GM12878 (cell line): ENCODE data around the gene SREK1. TPM values are rescaled to one million over a fixed set of nuclear protein-coding genes. Genes with fewer than 3 reads are reported as not detected.

Experiments
- ATAC-seq: fragments of 200-7000 bp; cut with Tn5 transposase; 3 replicates; pipeline ENCODE4 v1.9.1; 2020; ENCODE audit warnings: mild to moderate bottlenecking, moderate library complexity
- BruUV-seq: library from RNA; stranded (reverse); fragments of 400-500 nt; replicated peaks from 2 replicates; lab custom pipeline; 2021; lab: Mats Ljungman, UMichigan
- CTCF ChIA-PET: fragments of 300-600 bp; sonication (Branson Sonifier 250); formaldehyde crosslinking; extraction: SDS; loops from one replicate; lab custom pipeline; 2021; ENCODE audit warnings: inconsistent platforms; lab: Yijun Ruan, JAX
- POLR2A ChIA-PET: fragments of 350-600 bp; formaldehyde crosslinking; extraction: SDS; loops from one replicate; lab custom pipeline; 2021; ENCODE audit warnings: inconsistent platforms; lab: Charles Lee
- RAD21 ChIA-PET: fragments of 300-600 bp; sonication (Branson Sonifier 250); formaldehyde crosslinking; loops from one replicate; lab custom pipeline; 2023; ENCODE audit warnings: antibody characterized with exemption; ENCODE audit not compliant: unreplicated experiment; lab: Charles Lee
- SMC1A ChIA-PET: fragments of 300-600 bp; sonication (Branson Sonifier 250); formaldehyde crosslinking; loops from one replicate; lab custom pipeline; 2023; ENCODE audit not compliant: unreplicated experiment, uncharacterized antibody; lab: Charles Lee
- DNase-seq: peaks from one replicate; pipeline ENCODE4 v3.0.0-alpha.2; 2011; ENCODE audit warnings: low read depth, low spot score
- FAIRE-seq: peaks from 3 replicates; lab custom pipeline; 2011; peaks lifted over from hg19 to GRCh38; lab: Jason Lieb, UNC
- H2AFZ ChIP-seq: 2 replicates; pipeline ENCODE4 v1.6.0; 2011; ENCODE audit warnings: low read depth, low read length, control low read depth; ENCODE audit not compliant: control insufficient read depth
- H3K27ac ChIP-seq: 2 replicates; pipeline ENCODE4 v1.5.1; 2011; ENCODE audit warnings: control low read depth; ENCODE audit not compliant: control insufficient read depth, insufficient read depth
- H3K27me3 ChIP-seq, 2 experiments: replicated peaks in 1 of 2; 2 replicates each; pipeline versions ENCODE4 v1.6.0 to v1.6.1; 2011; ENCODE audit warnings: low read length in 1 of 2; ENCODE audit not compliant: control insufficient read depth in 2 of 2, insufficient read depth in 2 of 2
- H3K36me3 ChIP-seq, 2 experiments: 2 replicates each; pipeline ENCODE4 v1.5.1; 2011; ENCODE audit warnings: low read length in 1 of 2; ENCODE audit not compliant: control insufficient read depth in 2 of 2, insufficient read depth in 2 of 2
- H3K4me1 ChIP-seq: 2 replicates; pipeline ENCODE4 v1.6.1; 2011; ENCODE audit warnings: mild to moderate bottlenecking, low read length, moderate library complexity, mixed read lengths; ENCODE audit not compliant: control insufficient read depth, insufficient read depth
- H3K4me2 ChIP-seq: 2 replicates; pipeline ENCODE4 v1.6.0; 2011; ENCODE audit warnings: control low read depth; ENCODE audit not compliant: control insufficient read depth, insufficient read depth
- H3K4me3 ChIP-seq: fragments of 200-600 bp; sonication (generic); 2 replicates; pipeline ENCODE4 v1.5.1; 2016
- H3K79me2 ChIP-seq: 2 replicates; pipeline ENCODE4 v1.6.0; 2011; ENCODE audit warnings: low read length; ENCODE audit not compliant: control insufficient read depth, insufficient read depth
- H3K9ac ChIP-seq: 2 replicates; pipeline ENCODE4 v1.8.0; 2011; ENCODE audit warnings: low read length, control low read depth, mixed read lengths; ENCODE audit not compliant: control insufficient read depth, insufficient read depth
- H3K9me3 ChIP-seq: replicated peaks from 3 replicates; pipeline ENCODE4 v1.5.1; 2011; ENCODE audit warnings: mild to moderate bottlenecking, low read length; ENCODE audit not compliant: control insufficient read depth, insufficient read depth
- H4K20me1 ChIP-seq: 2 replicates; pipeline ENCODE4 v1.6.0; 2011; ENCODE audit not compliant: control insufficient read depth, insufficient read depth
- GATAD2B ChIP-seq: fragments of 450-650 bp; conservative IDR thresholded peaks from 2 replicates; pipeline ENCODE4 v1.6.1; 2017; ENCODE audit warnings: low read depth, mild to moderate bottlenecking, moderate library complexity
- POLR2AphosphoS2 ChIP-seq: IDR thresholded peaks from 2 replicates; pipeline ENCODE4 v1.6.1; 2011; ENCODE audit warnings: low read depth, mild to moderate bottlenecking, low read length, improper control_type of control experiment, moderate library complexity
- POU2F2 ChIP-seq: IDR thresholded peaks from 3 replicates; pipeline ENCODE4 v1.6.1; 2011; ENCODE audit warnings: low read depth, mild to moderate bottlenecking, low read length, borderline replicate concordance
- RELA ChIP-seq: fragments of 450-650 bp; IDR thresholded peaks from 2 replicates; pipeline ENCODE4 v1.8.0; 2014; ENCODE audit warnings: borderline replicate concordance; ENCODE audit not compliant: partially characterized antibody
- RUNX3 ChIP-seq: IDR thresholded peaks from 2 replicates; pipeline ENCODE4 v1.6.1; 2012; ENCODE audit warnings: low read length, inconsistent platforms
- SMAD5 ChIP-seq: IDR thresholded peaks from 2 replicates; pipeline ENCODE4 v1.6.1; 2016; ENCODE audit warnings: antibody characterized with exemption, low read depth
- STAT3 ChIP-seq: IDR thresholded peaks from 2 replicates; pipeline ENCODE4 v1.6.1; 2011; ENCODE audit warnings: low read depth, low read length, improper control_type of control experiment
- TCF12 ChIP-seq: IDR thresholded peaks from 2 replicates; pipeline ENCODE4 v1.6.1; 2011; ENCODE audit warnings: low read depth, mild to moderate bottlenecking, low read length
- ZSCAN29 ChIP-seq: fragments of 450-650 bp; IDR thresholded peaks from 2 replicates; pipeline ENCODE4 v1.6.1; 2017; ENCODE audit warnings: mild to moderate bottlenecking, moderate library complexity
- WGBS: methylation state at CpG from one replicate; pipeline ENCODE4 v1.1.6; 2016; ENCODE audit warnings: low lambda C conversion rate; ENCODE audit not compliant: insufficient replicate concordance, insufficient coverage; ENCODE audit errors: missing lambda C conversion rate; 5-methylcytosine and 5-hydroxymethylcytosine counted together
- in situ Hi-C: fragments of 300-500 bp; cut with MboI; formaldehyde crosslinking; loops from 9 replicates; pipeline ENCODE4 v1.14.3; 2018; ENCODE audit warnings: mixed read lengths
- intact Hi-C: fragments of 100-400 bp; cut with micrococcal nuclease; formaldehyde crosslinking; loops from one replicate; pipeline ENCODE4 v1.14.2; 2022; ENCODE audit not compliant: unreplicated experiment
- polyA plus RNA-seq, 11 experiments: library from polyadenylated mRNA; depleted of rRNA in 4 of 11; unstranded in 6 of 11; stranded (reverse) in 5 of 11; fragments of >200 nt; fragmentation: Nextera tagmentation in 4 of 11; fragmentation: Illumina TruSeq in 1 of 11; extraction: Ambion mirVana in 4 of 11; extraction: Trizol in 1 of 11; gene quantifications; 1 replicate in 1 of 11; 2 replicates in 10 of 11; pipeline versions ENCODE4 v1.2.1 to v1.2.3, GENCODE V29; 2011 to 2016; ENCODE audit warnings: inconsistent platforms in 2 of 11, missing spikeins in 2 of 11, low read depth in 1 of 11
- total RNA-seq, 4 experiments: library from RNA; depleted of rRNA in 3 of 4; stranded (reverse); fragments of >200 nt in 3 of 4; fragmentation: Illumina TruSeq in 1 of 4; extraction: Trizol in 1 of 4; gene quantifications; 2 replicates each; pipeline versions ENCODE4 v1.2.1 to v1.2.3, GENCODE V29; 2013 to 2021
- TF ChIP-seq, protein P1 (sequence below): IDR thresholded peaks from 2 replicates; pipeline ENCODE4 v1.6.1; 2011; ENCODE audit warnings: mild to moderate bottlenecking, low read depth, low read length, moderate library complexity; ENCODE audit not compliant: insufficient replicate concordance
- TF ChIP-seq, protein P2 (sequence below): fragments of 450-650 bp; IDR thresholded peaks from 2 replicates; pipeline ENCODE4 v1.6.1; 2017; ENCODE audit warnings: borderline replicate concordance
- TF ChIP-seq, protein P3 (sequence below): fragments of 450-650 bp; IDR thresholded peaks from 2 replicates; pipeline ENCODE4 v1.6.1; 2017; ENCODE audit warnings: low read depth, mild to moderate bottlenecking, moderate library complexity

Gene SREK1
- total and polyA plus RNA-seq, 10 of the 15 experiments (the other 5 are each of a cell fraction or from before 2014, with no cell fraction given): 30.7 to 100 (median 61.5) TPM

DNA sequence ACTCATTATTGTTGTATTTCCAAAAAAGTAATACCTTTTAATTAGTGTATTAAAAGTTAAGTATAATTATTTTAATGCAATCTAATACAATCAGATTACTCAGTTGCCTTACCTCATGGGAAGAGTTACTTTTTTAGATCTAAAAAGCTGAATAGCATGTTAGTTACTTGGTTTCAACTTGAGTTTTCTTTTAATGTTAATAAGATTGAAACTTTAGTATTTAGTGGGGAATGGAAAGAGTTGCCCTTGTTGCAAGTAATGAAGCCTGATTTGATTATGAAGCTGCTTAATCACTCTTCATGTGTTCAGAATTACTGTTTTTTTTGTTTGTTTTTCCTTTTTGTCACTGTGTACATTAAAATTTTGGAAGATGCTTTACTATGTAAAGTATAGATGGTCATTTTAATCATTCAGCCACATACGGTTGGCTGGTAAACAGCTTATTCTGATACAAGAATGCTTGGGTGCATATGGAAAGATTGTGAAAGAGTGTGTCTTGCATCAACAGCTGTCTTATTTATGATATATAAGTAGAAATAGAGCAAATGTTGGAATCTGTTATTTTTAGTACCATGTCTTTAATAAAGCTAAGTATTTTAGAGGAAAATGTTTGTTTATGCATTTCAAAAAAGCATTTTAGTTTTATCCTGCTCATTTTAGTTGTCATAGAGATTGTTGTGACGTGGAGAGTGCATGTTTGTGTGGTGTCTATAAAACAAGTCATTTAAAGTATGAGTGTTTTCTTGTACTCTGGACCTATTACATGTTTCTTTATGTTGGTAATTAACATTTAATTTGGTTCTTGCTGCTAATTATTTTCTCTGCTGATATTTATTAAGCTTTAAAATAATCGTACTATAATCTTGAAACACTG is 36.4 kb downstream of the SREK1 start:
- DNase-seq: no peak
- in situ Hi-C loops (no loop called here), intact Hi-C loops (no loop called here)
- H3K4me2 ChIP-seq: no peak overlapping the region
- no peak overlapping the region for H3K27ac ChIP-seq
- no peak for ATAC-seq
- no peak overlapping the region for H3K4me3 ChIP-seq
- no TSS peak for BruUV-seq
- ChIA-PET POLR2A (no interaction called here), CTCF (interaction anchor here (0.9 to 2.8 kb wide), 6 partner anchors 9 to 126 kb away, joined by 3 to 11 read pairs (median 7); no protein-coding TSS in a partner anchor), SMC1A (interaction anchor here (1.1 to 1.6 kb wide), 7 partner anchors 9 to 126 kb away, joined by 3 to 6 read pairs (median 4); no protein-coding TSS in a partner anchor), RAD21 (no interaction called here)
- peaks cover 2 to 20% of the 10 kb centered on the region in 2 experiments; a peak in 3 of 4 replicates for H3K36me3 ChIP-seq
- no peak for TF ChIP-seq SMAD5
- TF ChIP-seq, protein P1, sequence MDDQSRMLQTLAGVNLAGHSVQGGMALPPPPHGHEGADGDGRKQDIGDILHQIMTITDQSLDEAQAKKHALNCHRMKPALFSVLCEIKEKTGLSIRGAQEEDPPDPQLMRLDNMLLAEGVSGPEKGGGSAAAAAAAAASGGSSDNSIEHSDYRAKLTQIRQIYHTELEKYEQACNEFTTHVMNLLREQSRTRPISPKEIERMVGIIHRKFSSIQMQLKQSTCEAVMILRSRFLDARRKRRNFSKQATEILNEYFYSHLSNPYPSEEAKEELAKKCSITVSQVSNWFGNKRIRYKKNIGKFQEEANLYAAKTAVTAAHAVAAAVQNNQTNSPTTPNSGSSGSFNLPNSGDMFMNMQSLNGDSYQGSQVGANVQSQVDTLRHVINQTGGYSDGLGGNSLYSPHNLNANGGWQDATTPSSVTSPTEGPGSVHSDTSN: no peak
- no peak overlapping the region for H2AFZ ChIP-seq
- no peaks in the 10 kb centered on the region for H3K9me3 ChIP-seq
- H3K4me1 ChIP-seq: no peaks in the 10 kb centered on the region
- no peaks in the 10 kb centered on the region for H3K27me3 ChIP-seq
- FAIRE-seq: no peak
- no peaks in the 10 kb centered on the region for H3K79me2 ChIP-seq
- H3K9ac ChIP-seq: no peak overlapping the region
- WGBS: 95% methylated on average over 3 of the region's 3 CpGs
- no peaks in the 10 kb centered on the region; the same call in 1 of the 2 replicates for H4K20me1 ChIP-seq

DNA sequence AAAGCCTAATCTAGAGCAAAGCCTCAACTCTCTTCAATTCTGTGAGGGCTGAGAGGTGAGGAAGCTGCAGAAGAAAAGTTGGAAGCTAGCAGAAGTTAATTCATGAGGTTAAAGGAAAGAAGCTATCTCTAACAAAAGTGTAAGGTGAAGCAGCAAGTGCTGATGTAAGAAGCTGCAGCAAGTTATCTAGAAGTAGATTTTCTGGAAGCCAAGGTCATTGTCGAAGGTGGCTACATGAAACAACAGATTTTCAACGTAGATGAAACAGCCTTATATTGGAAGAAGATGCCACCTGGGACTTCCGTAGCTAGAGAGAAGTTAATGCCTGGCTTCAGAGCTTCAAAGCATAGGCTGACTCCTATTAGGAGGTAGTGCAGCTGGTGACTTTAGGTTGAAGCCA is 42.0 kb downstream of the SREK1 start:
- FAIRE-seq (no peak), DNase-seq (no peak), ATAC-seq (no peak)
- Histone ChIP-seq H3K36me3 (peaks cover 0 to 9% of the 10 kb centered on the region in 2 experiments; a peak in 1 of 4 replicates), H3K27me3 (no peaks in the 10 kb centered on the region), H3K4me1 (no peaks in the 10 kb centered on the region), H3K9me3 (no peaks in the 10 kb centered on the region), H4K20me1 (no peaks in the 10 kb centered on the region), H2AFZ (no peak overlapping the region), H3K9ac (no peak overlapping the region), H3K27ac (no peak overlapping the region), H3K79me2 (no peaks in the 10 kb centered on the region), H3K4me2 (no peak overlapping the region), H3K4me3 (no peak overlapping the region)
- CTCF ChIA-PET: interaction anchor here (0.7 kb wide), 1 partner anchor 407 kb away, joined by 3 read pairs; no protein-coding TSS in a partner anchor
- BruUV-seq: no TSS peak
- in situ Hi-C loops (no loop called here), intact Hi-C loops (no loop called here)
- POLR2A ChIA-PET: interaction anchor here (0.6 kb wide), 1 partner anchor 1607 kb away, joined by 4 read pairs; no protein-coding TSS in a partner anchor
- RAD21 ChIA-PET: no interaction called here
- SMC1A ChIA-PET: no interaction called here
- 77% methylated on average over 3 of the region's 3 CpGs for WGBS
- TF ChIP-seq, protein P2, sequence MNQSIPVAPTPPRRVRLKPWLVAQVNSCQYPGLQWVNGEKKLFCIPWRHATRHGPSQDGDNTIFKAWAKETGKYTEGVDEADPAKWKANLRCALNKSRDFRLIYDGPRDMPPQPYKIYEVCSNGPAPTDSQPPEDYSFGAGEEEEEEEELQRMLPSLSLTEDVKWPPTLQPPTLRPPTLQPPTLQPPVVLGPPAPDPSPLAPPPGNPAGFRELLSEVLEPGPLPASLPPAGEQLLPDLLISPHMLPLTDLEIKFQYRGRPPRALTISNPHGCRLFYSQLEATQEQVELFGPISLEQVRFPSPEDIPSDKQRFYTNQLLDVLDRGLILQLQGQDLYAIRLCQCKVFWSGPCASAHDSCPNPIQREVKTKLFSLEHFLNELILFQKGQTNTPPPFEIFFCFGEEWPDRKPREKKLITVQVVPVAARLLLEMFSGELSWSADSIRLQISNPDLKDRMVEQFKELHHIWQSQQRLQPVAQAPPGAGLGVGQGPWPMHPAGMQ: no peak
- no peak for TF ChIP-seq POU2F2
- no peak for TF ChIP-seq POLR2AphosphoS2
- TF ChIP-seq, protein P3, sequence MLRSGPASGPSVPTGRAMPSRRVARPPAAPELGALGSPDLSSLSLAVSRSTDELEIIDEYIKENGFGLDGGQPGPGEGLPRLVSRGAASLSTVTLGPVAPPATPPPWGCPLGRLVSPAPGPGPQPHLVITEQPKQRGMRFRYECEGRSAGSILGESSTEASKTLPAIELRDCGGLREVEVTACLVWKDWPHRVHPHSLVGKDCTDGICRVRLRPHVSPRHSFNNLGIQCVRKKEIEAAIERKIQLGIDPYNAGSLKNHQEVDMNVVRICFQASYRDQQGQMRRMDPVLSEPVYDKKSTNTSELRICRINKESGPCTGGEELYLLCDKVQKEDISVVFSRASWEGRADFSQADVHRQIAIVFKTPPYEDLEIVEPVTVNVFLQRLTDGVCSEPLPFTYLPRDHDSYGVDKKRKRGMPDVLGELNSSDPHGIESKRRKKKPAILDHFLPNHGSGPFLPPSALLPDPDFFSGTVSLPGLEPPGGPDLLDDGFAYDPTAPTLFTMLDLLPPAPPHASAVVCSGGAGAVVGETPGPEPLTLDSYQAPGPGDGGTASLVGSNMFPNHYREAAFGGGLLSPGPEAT: no peak
- no peak for TF ChIP-seq RUNX3
- no peak for TF ChIP-seq STAT3
- no peak for TF ChIP-seq TCF12
- no peak for TF ChIP-seq GATAD2B
- TF ChIP-seq RELA: no peak
- TF ChIP-seq ZSCAN29: no peak
